NCI-H446 treated with DMSO at 0.1 percent for 48 hours (cell line): Measurements from ENCODE around the gene USH1C.

Experiments used
- DNase-seq: peaks from one replicate; lab custom pipeline; 2025; lab: John Stamatoyannopoulos, UW

The USH1C gene

DNA sequence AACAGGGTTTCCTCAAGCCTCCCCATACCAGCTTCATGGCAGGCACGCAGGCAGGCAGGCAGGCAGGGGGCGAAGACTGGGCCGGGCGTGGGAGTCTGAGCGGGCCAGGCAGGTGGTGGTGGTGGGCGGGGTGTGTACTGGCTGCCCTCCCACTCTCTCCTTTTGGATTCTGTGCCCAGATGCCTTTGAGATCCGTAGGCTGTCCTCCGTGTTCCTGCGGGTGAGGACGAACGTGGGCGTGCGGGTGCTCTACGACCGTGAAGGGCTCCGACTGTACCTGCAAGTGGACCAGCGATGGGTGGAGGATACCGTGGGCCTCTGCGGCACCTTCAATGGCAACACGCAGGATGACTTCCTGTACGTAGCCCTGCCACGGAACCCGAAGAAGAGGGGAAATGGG, 25.8 kb upstream of the USH1C start:
- no peak for DNase-seq

DNA sequence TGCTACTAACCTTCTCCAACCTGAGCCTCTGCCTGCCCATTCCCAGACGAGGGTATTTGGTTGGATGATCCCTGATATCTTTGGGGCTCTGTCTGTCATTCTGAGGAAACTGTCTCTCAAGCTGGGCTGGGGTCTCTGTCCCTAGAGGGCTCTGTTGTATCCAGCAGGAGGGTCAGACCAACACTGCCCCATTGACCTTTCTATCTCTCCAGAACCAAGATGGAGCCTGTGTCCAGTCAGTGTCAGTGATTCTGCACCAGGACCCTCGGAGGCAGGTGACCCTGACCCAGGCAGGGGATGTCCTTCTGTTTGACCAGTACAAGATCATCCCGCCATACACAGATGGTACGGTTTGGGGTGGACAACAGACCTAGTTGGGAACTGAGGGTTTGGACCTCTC, 24.7 kb upstream of the USH1C start:
- DNase-seq, result no peak

DNA sequence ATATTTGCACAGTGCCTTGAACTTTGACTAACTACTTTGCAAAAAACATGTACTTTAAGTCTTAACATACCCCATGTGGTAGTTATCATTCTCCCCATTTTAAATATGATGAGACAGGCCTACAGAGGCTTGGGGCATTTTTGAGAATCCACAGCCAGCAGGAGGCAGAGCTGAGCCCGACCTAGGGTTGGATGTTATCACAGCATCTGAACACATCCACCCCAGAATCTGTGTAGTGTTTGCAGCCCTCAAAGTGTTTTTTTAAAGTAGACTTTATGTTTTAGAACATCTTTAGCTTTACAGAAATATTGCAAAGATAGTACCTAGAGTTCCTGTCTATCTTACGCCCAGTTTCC, 20.4 kb upstream of the USH1C start:
- no peak for DNase-seq

DNA sequence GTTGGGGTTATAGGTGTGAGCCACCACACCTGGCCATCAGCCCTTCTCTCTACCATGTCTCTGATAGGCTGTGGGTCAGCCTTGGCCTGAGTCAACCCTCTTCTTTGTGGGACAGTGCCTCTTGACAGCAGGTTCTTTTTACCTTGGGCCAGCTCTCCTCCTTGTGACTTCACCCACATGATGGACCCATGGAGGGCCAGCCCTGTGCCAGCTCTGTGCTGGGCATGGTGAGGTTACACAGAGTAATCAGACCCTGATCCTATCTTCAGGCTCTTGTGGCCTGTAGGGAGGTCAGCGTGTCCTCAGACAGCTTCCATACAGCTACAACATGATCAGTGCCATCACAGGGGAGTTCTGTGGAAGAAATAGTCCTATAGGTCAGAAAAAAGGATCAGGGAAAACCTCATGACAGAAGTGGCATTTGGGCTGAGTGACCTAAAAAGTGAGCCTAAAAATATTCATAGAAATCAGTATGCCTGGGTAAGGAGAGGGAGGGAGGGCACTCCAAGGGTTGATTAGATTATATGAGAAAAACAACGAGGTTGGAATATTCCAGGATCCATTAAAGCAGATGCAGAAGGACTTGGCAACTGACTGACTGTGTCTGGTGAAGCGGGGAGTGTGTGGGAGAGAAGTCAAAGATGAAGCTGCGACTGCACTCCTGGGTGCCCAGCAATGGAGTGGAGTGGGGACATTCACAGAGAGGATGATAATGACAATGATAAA, 19.9 kb upstream of the USH1C start:
- no peak for DNase-seq

DNA sequence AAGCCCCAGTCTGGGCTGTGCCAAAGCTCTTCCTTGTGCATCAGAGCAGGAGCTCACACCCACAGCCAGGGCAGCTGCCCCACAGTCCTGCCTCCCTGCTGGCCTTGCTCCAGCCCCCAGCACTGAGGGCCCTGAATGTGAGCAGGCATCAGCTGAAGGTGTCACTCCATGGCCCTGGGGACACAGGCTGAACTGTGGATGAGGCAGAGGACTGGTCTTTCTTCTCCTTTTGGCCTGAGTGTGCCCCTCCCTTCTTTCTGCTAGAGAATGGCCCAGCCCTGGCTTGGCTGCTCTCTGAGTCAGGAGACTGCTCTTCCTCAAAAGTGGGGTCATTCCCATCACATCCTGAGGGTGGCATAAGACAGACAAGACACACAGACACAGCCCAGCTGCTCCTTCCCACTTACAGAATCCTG, 19.0 kb upstream of the USH1C start:
- DNase-seq, result no peak

DNA sequence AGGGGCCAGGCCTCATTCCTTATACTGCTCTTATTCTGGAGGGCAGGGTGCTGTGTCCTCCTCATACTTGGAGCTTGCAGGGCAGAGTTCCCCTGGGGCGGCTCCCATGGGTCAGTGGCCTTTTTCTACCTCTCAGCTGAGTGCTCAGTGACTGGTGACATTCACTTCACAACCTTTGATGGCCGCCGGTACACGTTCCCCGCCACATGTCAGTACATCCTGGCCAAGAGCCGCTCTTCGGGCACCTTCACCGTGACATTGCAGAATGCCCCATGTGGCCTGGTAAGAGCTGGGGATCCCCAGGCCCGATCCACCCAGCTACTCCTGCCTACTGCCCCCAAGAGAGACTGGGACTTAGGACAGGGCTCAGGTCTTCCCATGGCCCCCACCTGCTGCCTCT, 17.3 kb upstream of the USH1C start:
- no peak for DNase-seq

DNA sequence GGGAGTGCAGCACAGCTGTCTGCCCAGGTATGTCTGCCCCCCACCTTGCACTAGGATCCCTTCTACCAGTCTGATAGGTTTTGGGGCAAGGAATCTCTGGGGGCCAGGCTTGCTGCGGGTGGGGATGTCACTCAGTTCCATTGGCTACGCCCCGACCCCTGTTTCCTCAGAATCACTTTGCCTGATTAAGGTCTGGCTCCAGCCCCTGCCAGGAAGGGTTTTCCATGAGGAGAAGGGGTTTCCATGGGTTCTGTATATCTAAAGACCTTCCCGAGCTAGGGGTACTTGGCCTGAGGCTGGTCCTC, 16.8 kb upstream of the USH1C start:
- no peak for DNase-seq

DNA sequence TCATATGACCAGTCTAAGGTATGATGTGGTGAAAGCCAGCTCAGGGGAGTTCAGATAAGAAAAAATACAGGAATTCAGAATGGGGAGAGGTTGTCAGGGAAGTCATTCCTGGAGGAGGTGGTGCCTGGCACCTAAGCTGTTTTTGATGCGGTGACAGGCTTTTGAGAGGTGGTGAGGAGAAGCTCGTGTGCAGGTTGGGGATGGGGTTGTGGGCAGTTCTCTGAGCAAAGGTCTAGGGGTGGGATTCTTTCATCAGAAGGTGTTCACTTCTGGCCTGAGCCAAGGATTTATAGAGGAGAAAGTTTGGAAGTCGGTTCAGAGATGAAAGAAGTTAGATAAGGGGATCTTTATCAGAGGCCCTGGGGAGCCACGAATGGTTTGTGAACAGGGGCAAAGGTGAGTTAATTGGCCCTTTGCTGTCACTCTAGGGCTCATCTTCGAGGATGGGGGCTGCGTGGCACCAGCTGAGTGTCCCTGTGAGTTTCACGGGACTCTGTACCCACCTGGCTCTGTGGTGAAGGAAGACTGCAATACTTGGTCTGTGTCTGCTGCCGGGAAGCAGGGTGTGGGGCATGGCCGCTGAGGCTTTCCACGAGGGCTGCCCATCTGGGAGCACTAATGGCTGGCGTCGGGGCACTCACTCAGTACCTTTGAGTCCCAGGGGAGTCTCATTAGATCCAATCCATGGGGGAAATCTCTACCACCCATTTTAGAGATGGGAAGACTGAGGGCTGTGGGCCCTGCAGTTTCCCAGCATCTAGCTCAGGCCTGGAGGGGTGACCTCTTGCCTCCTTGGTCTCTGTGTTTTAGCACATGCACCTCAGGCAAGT, 16.3 kb upstream of the USH1C start:
- DNase-seq, result no peak

DNA sequence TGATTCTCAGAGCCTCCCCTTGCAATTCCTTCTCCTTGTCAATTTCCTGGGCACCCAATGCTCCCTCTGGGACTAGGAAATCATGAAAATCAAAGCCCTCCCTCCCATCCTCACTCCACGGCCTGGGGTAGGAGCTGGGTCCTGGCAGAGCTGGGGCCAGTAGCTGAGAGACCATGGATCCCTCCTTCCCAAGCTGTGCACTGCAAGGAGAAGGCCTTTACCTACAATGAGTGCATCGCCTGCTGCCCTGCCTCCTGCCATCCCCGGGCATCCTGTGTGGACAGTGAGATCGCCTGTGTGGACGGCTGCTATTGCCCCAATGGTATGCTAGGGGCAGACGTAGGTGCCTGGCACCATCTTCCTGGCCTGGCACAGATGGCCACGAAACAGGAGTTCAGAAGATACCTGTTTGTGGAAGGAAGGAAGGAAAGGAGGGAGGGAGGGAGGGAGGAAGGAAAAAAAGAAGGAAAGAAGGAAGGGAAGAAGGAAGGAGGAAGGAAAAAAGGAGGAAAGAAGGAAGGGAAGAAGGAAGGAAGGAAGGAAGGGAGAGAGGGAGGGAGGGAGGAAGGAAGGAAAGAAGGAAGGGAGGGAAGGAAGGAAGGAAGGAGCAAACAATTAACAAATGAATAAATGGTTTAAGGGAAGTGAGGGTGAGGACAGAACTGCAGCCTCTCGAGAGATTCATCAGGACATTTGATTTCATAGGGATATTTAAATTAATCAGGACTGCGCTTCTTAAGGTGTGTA, 15.3 kb upstream of the USH1C start:
- no peak for DNase-seq

DNA sequence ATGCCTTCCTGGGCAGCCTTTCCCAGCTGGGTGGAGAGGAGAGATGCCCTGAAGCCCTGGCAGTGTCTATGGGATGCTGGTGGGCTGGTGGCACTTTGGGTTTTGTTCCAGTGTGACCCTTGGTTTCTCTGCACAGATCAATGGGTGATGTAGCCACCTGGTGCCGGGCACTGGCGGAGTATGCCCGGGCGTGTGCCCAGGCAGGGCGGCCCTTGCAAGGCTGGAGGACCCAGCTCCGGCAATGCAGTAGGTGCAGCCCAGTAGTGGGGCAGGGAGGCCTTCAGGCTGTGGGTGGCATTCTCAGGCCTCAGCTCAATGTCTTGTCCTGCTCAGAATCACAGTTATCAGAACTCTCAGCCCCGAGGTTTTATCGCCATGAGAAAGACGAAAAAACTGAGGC, 14.7 kb upstream of the USH1C start:
- DNase-seq, result no peak

DNA sequence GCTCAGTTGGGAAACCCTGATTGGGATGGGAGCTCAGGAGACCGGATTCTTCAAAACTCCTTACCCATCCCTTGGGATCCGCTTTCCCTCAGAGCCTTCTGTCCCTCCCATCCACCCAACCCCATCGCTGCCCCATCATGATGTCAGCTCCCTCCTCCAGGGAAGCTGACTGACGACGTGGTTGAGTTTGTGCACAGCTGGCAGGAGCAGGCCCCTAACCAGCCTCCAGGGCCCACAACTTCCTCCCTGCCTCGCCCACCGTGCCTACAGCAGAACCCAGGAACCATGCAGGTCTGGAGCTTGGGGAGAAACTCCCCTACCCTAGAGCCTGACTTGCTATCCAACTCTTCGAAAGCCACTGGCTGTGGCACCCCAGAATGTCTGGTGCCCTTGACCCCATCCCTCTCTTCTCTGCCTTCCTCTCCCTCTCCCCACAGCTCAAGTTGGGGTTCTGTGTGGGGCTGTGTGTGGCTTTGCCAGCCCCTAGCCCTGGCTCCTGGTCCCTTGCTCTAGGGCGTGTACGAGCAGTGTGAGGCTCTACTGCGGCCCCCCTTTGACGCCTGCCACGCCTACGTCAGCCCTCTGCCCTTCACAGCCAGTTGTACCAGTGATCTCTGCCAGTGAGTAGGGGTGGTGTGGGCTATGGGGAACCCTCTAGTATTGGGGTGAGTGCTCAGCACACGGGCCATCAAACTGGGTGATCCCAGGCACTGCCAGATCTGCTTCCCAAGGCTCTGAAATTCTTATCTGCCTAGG, 14.0 kb upstream of the USH1C start:
- DNase-seq, result no peak

DNA sequence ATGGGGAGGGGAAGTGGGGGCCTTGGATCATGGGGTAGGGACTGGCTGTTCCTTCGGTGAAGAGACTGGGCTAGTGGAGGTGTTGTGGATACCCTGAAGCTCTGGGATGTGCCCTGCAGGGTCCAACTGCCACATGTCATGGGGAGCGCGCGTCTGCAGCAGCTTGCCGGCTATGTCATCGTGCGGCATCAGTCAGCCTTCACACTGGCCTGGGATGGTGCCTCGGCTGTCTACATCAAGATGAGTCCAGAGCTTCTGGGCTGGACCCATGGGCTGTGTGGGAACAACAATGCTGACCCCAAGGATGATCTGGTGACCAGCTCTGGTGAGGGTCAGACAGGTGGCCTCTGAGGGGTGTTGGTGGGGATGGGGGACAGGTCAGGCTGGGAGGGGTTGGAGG, 12.8 kb upstream of the USH1C start:
- DNase-seq, result no peak

DNA sequence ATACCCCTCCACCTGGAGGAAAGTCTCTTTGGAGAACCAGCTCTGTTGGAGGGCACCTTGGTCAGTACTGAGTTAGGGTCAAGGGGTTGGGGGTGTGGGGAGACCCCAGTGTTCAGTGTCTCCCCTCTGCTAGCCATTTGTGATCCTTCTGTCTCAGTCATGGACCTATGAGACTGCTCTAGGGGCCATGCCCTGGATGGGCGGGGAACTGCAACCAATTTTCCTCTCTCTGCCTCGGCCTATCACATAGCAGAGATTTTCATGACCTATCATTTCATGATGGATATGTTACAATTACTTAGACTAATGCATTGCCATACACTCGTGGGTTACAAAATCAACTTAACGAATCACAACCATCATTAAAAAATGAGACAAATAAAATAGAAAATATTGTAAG, 10.3 kb upstream of the USH1C start:
- no peak for DNase-seq

DNA sequence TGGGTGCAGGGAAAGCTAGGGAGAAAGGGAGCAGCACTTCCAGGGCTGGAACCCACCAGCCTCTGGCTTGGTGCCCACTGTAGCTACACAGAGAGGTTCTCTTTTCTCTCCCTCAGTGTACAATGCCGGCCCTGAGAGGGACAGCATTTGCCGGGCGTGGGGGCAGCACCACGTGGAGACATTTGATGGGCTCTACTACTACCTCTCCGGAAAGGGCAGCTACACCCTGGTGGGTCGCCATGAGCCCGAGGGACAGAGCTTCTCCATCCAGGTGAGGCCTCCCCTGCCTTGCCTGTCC, 9.0 kb upstream of the USH1C start:
- DNase-seq, result no peak

DNA sequence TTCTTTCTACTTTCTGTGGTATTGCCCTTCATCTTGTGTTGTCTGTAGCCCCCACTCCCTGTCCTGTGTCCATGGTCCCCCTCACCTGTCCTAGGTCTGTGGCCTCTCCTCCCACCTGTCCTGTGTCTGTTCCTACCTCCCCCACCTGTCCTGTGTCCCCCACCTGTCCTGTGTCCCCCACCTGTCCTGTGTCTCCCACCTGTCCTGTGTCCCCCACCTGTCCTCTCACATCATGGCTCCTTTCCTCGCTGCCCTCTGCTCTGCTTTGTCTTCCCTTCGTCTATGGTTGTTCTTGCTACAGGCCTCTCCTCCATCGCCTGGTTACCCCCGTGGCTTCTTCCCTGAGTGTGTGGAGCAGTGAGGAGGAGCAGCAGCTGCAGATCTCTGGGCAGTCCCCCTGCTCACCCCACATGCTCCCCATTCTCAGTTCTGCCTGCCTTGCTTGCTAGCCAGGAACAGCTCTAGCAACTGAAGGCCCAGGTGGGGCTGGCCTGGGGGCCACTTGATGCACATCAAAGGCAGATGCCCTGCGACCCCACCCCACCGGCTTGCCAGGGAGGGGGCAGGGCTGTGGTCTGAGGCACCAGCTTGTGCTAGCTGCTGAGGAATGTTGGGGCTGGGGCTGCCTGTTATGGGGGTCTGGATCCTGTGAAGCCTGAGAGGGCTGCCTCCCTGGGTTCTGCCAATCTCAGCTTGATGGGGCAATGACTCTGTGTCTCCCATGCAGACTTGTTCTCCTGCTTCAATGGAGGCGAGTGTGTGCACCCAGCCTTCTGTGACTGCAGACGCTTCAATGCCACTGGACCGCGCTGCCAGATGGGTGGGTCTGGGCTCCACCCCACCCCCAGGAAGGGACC, 8.4 kb upstream of the USH1C start:
- DNase-seq, result no peak

DNA sequence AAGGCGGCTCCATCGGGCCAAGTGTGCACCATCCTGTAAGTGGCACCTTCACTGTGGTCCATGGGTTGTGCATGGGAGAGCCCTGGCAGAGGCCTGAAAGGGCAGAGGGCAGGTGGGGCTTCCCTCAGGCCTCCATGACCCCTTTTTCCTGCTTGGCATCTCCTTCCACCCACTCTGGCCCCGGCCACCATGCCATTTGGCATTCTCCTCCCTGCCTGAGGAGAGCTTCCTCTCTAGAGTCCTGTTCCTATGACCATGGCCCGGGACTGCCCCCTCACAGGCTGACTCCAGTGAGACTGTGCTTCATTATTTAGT, 7.8 kb upstream of the USH1C start:
- DNase-seq, result no peak

DNA sequence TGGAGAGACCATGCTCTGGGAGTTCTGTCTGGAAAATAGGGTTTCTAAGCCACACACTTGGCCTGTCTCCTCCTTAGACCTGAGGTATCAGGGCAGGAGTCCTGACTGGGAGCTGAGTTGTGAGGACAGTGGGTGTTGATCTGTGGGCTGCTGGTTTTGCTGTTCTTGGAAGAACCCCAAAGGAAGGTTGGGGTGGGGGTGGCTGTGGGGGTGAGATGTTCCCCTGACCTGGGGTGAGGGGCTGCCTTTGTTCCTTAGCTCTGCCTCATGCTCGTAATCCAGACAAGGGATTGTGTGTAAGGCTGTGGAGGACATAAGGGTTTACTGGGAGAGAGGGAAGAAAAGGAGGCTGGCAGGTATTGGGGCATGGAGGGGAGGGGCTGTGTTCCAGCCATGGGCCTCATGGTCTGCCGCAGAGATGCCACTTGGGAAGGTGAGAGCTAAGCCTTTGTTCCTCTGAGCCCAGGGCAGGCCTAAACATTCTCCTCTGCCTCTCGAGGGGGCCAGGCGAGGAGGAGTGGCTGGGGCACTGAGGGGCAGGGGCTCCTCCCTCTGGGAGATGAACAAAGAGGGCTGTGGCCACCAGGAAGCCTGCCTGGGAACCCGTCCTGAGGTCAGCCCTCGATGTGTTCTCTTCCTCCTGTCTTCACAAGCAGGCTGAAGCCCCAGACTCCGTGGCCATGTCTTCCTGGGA, 7.3 kb upstream of the USH1C start:
- no peak for DNase-seq

DNA sequence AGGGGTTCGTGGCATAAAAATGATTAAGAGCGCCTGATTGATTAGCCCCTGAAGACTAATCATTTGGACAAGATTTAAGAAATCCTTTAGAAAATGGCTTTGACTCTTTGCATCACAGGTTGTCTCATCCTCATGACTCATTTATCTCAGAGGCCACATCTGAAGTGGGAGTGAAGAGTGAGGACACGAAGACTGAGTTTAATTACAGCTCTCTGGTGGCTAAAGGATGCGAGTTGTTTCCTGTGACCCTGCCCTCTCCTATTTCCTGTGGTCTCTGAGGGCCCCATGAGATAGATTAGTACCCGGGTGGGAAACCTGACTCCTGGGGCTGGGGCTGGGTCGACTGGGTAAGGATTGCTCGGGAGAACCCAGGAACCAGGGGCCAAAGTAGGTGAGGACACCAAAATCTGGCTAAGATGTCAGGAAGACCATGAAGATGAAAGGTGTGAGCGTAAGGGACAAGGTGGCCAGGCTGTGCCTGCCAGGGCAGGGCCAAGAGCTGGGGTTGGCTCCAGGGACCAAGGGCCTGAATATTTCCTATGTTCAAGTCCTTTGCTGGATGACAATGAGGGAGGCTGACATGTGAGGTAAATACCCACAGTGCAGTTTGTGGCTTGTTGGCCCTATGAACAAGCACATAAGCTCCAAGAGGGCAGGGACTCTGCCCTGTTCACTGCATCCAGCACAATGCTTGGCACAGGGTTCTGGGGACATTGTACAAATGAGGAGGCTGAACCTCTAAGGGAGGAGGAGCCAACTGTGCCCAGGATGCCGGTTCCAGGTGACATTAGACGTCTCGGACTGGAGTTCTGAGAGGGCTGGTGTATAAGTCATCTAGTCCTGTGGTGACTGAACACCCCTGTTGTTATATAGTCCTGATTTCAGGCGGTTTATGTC, 6.5 kb upstream of the USH1C start:
- DNase-seq, result no peak

DNA sequence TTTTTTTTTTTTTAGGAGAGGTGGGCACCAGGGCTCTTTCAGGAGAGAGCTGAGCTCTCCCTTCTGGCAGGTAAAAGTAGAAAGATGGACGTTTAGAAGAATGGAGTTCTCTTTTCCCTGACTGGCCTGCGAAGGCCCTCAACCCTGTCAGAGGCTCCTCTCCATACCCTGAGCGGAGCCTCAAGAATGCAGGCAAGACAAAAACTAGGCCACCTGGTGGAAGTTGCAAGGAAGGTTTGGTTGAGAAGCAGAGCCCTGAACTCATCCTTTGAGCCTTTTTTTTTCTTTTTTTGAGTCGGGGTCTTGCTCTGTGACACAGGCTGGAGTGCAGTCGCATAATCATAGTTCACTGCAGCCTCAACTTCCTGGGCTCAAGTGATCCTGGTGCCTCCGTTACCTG, 4.2 kb upstream of the USH1C start:
- no peak for DNase-seq

DNA sequence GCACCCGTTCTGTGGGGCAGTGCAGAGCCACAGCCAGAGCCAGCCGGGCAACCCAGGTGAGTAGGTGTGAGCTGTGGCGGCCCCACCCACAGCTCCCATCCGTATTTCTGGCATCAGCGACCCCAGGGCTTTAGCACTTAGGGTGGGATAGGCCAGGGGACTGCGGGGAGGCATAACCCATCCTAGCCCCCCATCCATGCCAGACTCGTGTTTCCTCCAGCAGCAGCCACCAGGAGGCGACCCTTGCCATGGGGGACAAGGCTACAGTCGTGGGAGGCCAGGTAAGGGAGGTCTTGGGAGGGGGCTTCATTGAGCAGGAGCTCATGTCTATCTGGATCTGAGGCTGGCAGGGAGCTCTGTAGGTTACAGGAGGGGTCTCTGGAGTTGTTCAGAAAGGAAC, 3.7 kb upstream of the USH1C start:
- DNase-seq, result no peak
